Activated CD4-positive, alpha-beta T cell treated with anti-CD3 and anti-CD28 coated beads, Interleukin-2, amount 50 U/mL, for 48 hours (primary cell): ENCODE data around the gene AATF.

Experiments used
- DNase-seq, 2 experiments: peaks; one replicate each; pipeline ENCODE4 v3.0.0-alpha.2; 2020

The AATF gene

GRCh38 chr17:36948717-36949460, at the start of gene AATF:
Gene AATF, plus strand, starts transcription at chr17:36948954. Its CDS starts 172 bp downstream, at chr17:36949126.
- DNase-seq = peak; percentile 96

- no peak for DNase-seq
These were observed 49.2 kb upstream of the AATF start for GRCh38 chr17:36899250-36900159.

- DNase-seq = no peak
These were observed 48.6 kb upstream of the AATF start for GRCh38 chr17:36900160-36900512.

GRCh38 chr17:36901506-36901905, 47.2 kb upstream of the AATF start:
- DNase-seq = no peak

- no peak for DNase-seq
These were observed 41.3 kb upstream of the AATF start for GRCh38 chr17:36907407-36907806.

GRCh38 chr17:36910513-36910912, 38.2 kb upstream of the AATF start:
- no peak for DNase-seq

- DNase-seq = no peak
These were observed 37.8 kb upstream of the AATF start for GRCh38 chr17:36911001-36911400.

- DNase-seq = no peak
These were observed 35.6 kb upstream of the AATF start for GRCh38 chr17:36913132-36913531.

- no peak for DNase-seq
These were observed 30.5 kb upstream of the AATF start for GRCh38 chr17:36918211-36918691.

- DNase-seq = no peak
These were observed 29.3 kb upstream of the AATF start for GRCh38 chr17:36919407-36919968.

- peak in 1 of 2 experiments; percentile 41 for DNase-seq
These were observed 28.4 kb upstream of the AATF start for GRCh38 chr17:36920032-36921005.

- peak; percentile 74 to 80 for DNase-seq
These were observed 27.5 kb upstream of the AATF start for GRCh38 chr17:36921095-36921851.

GRCh38 chr17:36922175-36922574, 26.6 kb upstream of the AATF start:
- DNase-seq = no peak

GRCh38 chr17:36923814-36924221, 24.9 kb upstream of the AATF start:
- no peak for DNase-seq

- DNase-seq = no peak
These were observed 22.5 kb upstream of the AATF start for GRCh38 chr17:36926226-36926625.

GRCh38 chr17:36926701-36927100, 22.1 kb upstream of the AATF start:
- DNase-seq = no peak

- DNase-seq = no peak
These were observed 20.0 kb upstream of the AATF start for GRCh38 chr17:36928471-36929345.

GRCh38 chr17:36929851-36930582, 18.7 kb upstream of the AATF start:
- no peak for DNase-seq

- no peak for DNase-seq
These were observed 18.2 kb upstream of the AATF start for GRCh38 chr17:36930583-36930900.
